Nephron (organoid): ENCODE measurements around the gene MARS1.

Experiments
- H3K27ac Mint-ChIP-seq, 3 experiments: 2 replicates each; pipeline ENCODE4 v1.8.0; 2020; ENCODE audit warnings: mixed read lengths in 3 of 3, mild to moderate bottlenecking in 2 of 3, moderate library complexity in 1 of 3
- H3K27me3 Mint-ChIP-seq: 2 replicates; pipeline ENCODE4 v1.8.0; 2021; ENCODE audit warnings: low read depth, mild to moderate bottlenecking, moderate library complexity, mixed read lengths
- H3K36me3 Mint-ChIP-seq: 2 replicates; pipeline ENCODE4 v1.8.0; 2020; ENCODE audit warnings: low read depth, mixed read lengths
- H3K4me1 Mint-ChIP-seq: 2 replicates; pipeline ENCODE4 v1.8.0; 2020; ENCODE audit warnings: mixed read lengths
- H3K4me3 Mint-ChIP-seq, 3 experiments: 2 replicates each; pipeline ENCODE4 v1.8.0; 2020; ENCODE audit warnings: mild to moderate bottlenecking in 3 of 3, mixed read lengths in 3 of 3, moderate library complexity in 2 of 3
- H3K9me3 Mint-ChIP-seq: 2 replicates; pipeline ENCODE4 v1.8.0; 2020; ENCODE audit warnings: mixed read lengths
- CTCF ChIP-seq, 3 experiments: fragments of 200-600 bp; sonication (generic); IDR thresholded peaks; one replicate each; pipeline ENCODE4 v1.5.0; 2021; ENCODE audit warnings: antibody characterized with exemption in 3 of 3; ENCODE audit not compliant: unreplicated experiment in 3 of 3

MARS1 gene

GRCh38 chr12:57469296-57470164, 18.3 kb upstream of the MARS1 start:
- no peak overlapping the region for H3K4me3 Mint-ChIP-seq
- no peaks in the 10 kb centered on the region for H3K9me3 Mint-ChIP-seq
- peaks cover 58% of the 10 kb centered on the region for H3K27me3 Mint-ChIP-seq
- H3K36me3 Mint-ChIP-seq = peaks cover 23% of the 10 kb centered on the region
- H3K4me1 Mint-ChIP-seq = peaks cover 12% of the 10 kb centered on the region
- TF ChIP-seq CTCF (IDR thresholded peaks at IDR 0.05; ENCODE audit: unreplicated experiment in 3 of 3) = no peak
- H3K27ac Mint-ChIP-seq = no peak overlapping the region

GRCh38 chr12:57470286-57470969, 17.4 kb upstream of the MARS1 start:
- Mint-ChIP-seq H3K4me3 (no peak overlapping the region), H3K4me1 (peaks cover 9% of the 10 kb centered on the region), H3K36me3 (peaks cover 17% of the 10 kb centered on the region), H3K27ac (no peak overlapping the region), H3K9me3 (no peaks in the 10 kb centered on the region), H3K27me3 (peaks cover 67% of the 10 kb centered on the region)
- no peak for TF ChIP-seq CTCF (IDR thresholded peaks at IDR 0.05; ENCODE audit: unreplicated experiment in 3 of 3)

DNA sequence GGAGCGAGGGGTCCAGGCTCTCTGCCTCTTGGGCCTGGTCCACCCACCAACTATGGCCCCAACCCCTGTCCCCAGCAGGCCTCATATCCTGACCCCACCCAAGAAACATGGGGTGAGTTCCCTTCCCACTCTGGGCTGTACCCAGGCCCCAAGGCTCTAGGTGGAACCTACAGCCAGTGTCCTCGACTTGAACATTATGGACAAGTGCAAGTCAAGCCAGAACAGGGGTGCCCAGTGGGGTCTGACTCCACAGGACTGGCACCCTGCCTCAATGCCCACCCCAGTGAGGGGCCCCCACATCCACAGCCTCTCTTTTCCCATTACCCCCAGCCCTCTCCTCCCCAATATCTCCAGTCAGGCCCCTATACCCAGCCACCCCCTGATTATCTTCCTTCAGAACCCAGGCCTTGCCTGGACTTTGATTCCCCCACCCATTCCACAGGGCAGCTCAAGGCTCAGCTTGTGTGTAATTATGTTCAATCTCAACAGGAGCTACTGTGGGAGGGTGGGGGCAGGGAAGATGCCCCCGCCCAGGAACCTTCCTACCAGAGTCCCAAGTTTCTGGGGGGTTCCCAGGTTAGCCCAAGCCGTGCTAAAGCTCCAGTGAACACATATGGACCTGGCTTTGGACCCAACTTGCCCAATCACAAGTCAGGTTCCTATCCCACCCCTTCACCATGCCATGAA, 16.8 kb upstream of the MARS1 start:
- no peak for TF ChIP-seq CTCF (IDR thresholded peaks at IDR 0.05; ENCODE audit: unreplicated experiment in 3 of 3)
- no peaks in the 10 kb centered on the region for H3K9me3 Mint-ChIP-seq
- no peak overlapping the region for H3K4me3 Mint-ChIP-seq
- peaks cover 9% of the 10 kb centered on the region for H3K4me1 Mint-ChIP-seq
- no peak overlapping the region for H3K27ac Mint-ChIP-seq
- H3K36me3 Mint-ChIP-seq = peaks cover 12% of the 10 kb centered on the region
- peaks cover 68% of the 10 kb centered on the region for H3K27me3 Mint-ChIP-seq

DNA sequence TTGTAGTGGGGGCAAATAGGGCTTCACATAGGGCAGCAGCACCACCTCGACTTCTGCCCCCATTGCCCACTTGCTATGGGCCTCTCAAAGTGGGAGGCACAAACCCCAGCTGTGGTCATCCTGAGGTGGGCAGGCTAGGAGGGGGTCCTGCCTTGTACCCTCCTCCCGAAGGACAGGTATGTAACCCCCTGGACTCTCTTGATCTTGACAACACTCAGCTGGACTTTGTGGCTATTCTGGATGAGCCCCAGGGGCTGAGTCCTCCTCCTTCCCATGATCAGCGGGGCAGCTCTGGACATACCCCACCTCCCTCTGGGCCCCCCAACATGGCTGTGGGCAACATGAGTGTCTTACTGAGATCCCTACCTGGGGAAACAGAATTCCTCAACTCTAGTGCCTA, 16.2 kb upstream of the MARS1 start:
- Mint-ChIP-seq H3K4me3 (no peak overlapping the region), H3K36me3 (peaks cover 12% of the 10 kb centered on the region), H3K9me3 (no peaks in the 10 kb centered on the region), H3K4me1 (peaks cover 10% of the 10 kb centered on the region), H3K27me3 (peaks cover 74% of the 10 kb centered on the region), H3K27ac (no peak overlapping the region)
- TF ChIP-seq CTCF (IDR thresholded peaks at IDR 0.05; ENCODE audit: unreplicated experiment in 3 of 3) = no peak

DNA sequence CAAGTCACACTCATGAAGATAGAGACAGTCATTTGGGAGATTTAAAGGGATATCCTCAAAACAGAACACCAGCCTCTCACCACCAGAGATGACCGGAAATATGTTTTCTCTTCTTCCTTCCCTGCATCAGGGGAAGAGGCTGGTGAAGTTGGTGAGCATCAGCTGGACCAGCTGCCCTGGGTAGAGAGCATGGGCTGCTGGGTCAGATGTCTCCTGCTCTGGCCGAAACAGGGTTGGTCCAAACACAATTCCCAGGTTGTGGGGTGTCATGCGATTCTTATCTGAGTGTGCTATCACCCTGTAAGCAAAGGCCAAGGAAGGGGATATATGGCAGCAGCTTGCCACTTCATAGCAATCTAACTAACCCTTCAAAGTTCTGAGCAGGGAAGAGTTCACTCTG, 15.5 kb upstream of the MARS1 start:
- Mint-ChIP-seq H3K4me1 (peaks cover 17% of the 10 kb centered on the region), H3K36me3 (peaks cover 7% of the 10 kb centered on the region), H3K27ac (no peak overlapping the region), H3K9me3 (no peaks in the 10 kb centered on the region), H3K4me3 (no peak overlapping the region), H3K27me3 (peaks cover 77% of the 10 kb centered on the region)
- TF ChIP-seq CTCF (IDR thresholded peaks at IDR 0.05; ENCODE audit: unreplicated experiment in 3 of 3) = no peak
